ENCODE results near the gene LSAMP. TPM values are rescaled to one million over a fixed set of nuclear protein-coding genes. Genes with fewer than 3 reads are reported as not detected.

Gene LSAMP
- total and polyA plus RNA-seq, 2 donors (not counting 1 experiment from before 2014, with no cell fraction given) = not detected

GRCh38 chr3:116390318-116390717, 55.0 kb downstream of the LSAMP start:
- no peak overlapping the region for H3K4me2 ChIP-seq (replicated peaks; ENCODE audit: low read depth, low read length, poor library complexity, severe bottlenecking)
- Mint-ChIP-seq H3K9me3 (ENCODE audit: insufficient read depth) (peaks cover 3% of the 10 kb centered on the region), H3K4me1 (no peaks in the 10 kb centered on the region), H3K27ac (no peak overlapping the region), H3K4me3 (no peak overlapping the region), H3K27me3 (no peaks in the 10 kb centered on the region)
- WGBS (ENCODE audit: insufficient coverage) = 100% methylated on average over 1 of the region's 1 CpG
- no peak overlapping the region for H3K9ac ChIP-seq (ENCODE audit: low read length)
- H3K27me3 ChIP-seq (replicated peaks in 1 of 4; ENCODE audit: control extremely low read depth in 1 of 4, control insufficient read depth in 3 of 4, insufficient read depth in 4 of 4, low read length in 3 of 4) = no peaks in the 10 kb centered on the region
- H3K36me3 ChIP-seq (replicated peaks in 1 of 2; ENCODE audit: control extremely low read depth in 1 of 2, control insufficient read depth in 1 of 2, extremely low read depth in 1 of 2, insufficient read depth in 2 of 2, low read length in 1 of 2) = no peaks in the 10 kb centered on the region
- no peak for DNase-seq
- H3K4me3 ChIP-seq (ENCODE audit: control extremely low read depth in 1 of 5, extremely low read depth in 1 of 5, insufficient read depth in 1 of 5, low read depth in 2 of 5, low read length in 4 of 5) = no peak overlapping the region
- intact Hi-C loops (cut with micrococcal nuclease) = no loop called here
- no peak for ATAC-seq (ENCODE audit: low read depth)
- H3K4me1 ChIP-seq (ENCODE audit: control insufficient read depth in 2 of 2, insufficient read depth in 2 of 2, low read length in 2 of 2) = no peaks in the 10 kb centered on the region
- CTCF ChIA-PET = no interaction called here
- H3K9me3 ChIP-seq (ENCODE audit: control extremely low read depth in 1 of 3, control insufficient read depth in 2 of 3, insufficient read depth in 1 of 3, low read length in 2 of 3) = peaks cover 0 to 22% (median 2%) of the 10 kb centered on the region in 3 donors
- POLR2A ChIA-PET = no interaction called here
- no peak overlapping the region for H2AFZ ChIP-seq (ENCODE audit: insufficient read depth, low read depth, low read length, poor library complexity, severe bottlenecking)
- no peak overlapping the region for H3K27ac ChIP-seq (ENCODE audit: low read length in 2 of 2)
- H3K79me2 ChIP-seq (ENCODE audit: control insufficient read depth, insufficient read depth, low read length) = no peaks in the 10 kb centered on the region
- no peak for TF ChIP-seq EZH2 (IDR thresholded peaks at IDR 0.05; ENCODE audit: borderline replicate concordance, insufficient read depth, low read depth, low read length, poor library complexity, severe bottlenecking)
- TF ChIP-seq CTCF (IDR thresholded peaks at IDR 0.05) = no peak
- H4K20me1 ChIP-seq (ENCODE audit: control insufficient read depth, insufficient read depth, low read length, poor library complexity, severe bottlenecking) = no peaks in the 10 kb centered on the region

- Histone ChIP-seq H3K36me3 (replicated peaks in 1 of 2; ENCODE audit: control extremely low read depth in 1 of 2, control insufficient read depth in 1 of 2, extremely low read depth in 1 of 2, insufficient read depth in 2 of 2, low read length in 1 of 2) (no peaks in the 10 kb centered on the region), H4K20me1 (ENCODE audit: control insufficient read depth, insufficient read depth, low read length, poor library complexity, severe bottlenecking) (no peaks in the 10 kb centered on the region), H3K4me3 (ENCODE audit: control extremely low read depth in 1 of 5, extremely low read depth in 1 of 5, insufficient read depth in 1 of 5, low read depth in 2 of 5, low read length in 4 of 5) (no peak overlapping the region), H3K79me2 (ENCODE audit: control insufficient read depth, insufficient read depth, low read length) (no peaks in the 10 kb centered on the region), H3K27me3 (replicated peaks in 1 of 4; ENCODE audit: control extremely low read depth in 1 of 4, control insufficient read depth in 3 of 4, insufficient read depth in 4 of 4, low read length in 3 of 4) (no peaks in the 10 kb centered on the region), H3K9me3 (ENCODE audit: control extremely low read depth in 1 of 3, control insufficient read depth in 2 of 3, insufficient read depth in 1 of 3, low read length in 2 of 3) (peaks cover 0 to 22% (median 2%) of the 10 kb centered on the region in 3 donors), H2AFZ (ENCODE audit: insufficient read depth, low read depth, low read length, poor library complexity, severe bottlenecking) (no peak overlapping the region), H3K4me1 (ENCODE audit: control insufficient read depth in 2 of 2, insufficient read depth in 2 of 2, low read length in 2 of 2) (no peaks in the 10 kb centered on the region), H3K9ac (ENCODE audit: low read length) (no peak overlapping the region), H3K27ac (ENCODE audit: low read length in 2 of 2) (no peak overlapping the region), H3K4me2 (replicated peaks; ENCODE audit: low read depth, low read length, poor library complexity, severe bottlenecking) (no peak overlapping the region)
- POLR2A ChIA-PET = no interaction called here
- H3K27ac Mint-ChIP-seq = no peak overlapping the region
- H3K9me3 Mint-ChIP-seq (ENCODE audit: insufficient read depth) = peaks cover 3% of the 10 kb centered on the region
- no peaks in the 10 kb centered on the region for H3K4me1 Mint-ChIP-seq
- DNase-seq (no peak), ATAC-seq (ENCODE audit: low read depth) (no peak)
- CTCF ChIA-PET = no interaction called here
- no peak overlapping the region for H3K4me3 Mint-ChIP-seq
- H3K27me3 Mint-ChIP-seq = no peaks in the 10 kb centered on the region
- no CpG with 5 or more reads among the region's 2 CpGs for WGBS (ENCODE audit: insufficient coverage)
- intact Hi-C loops (cut with micrococcal nuclease) = no loop called here
- no peak for TF ChIP-seq EZH2 (IDR thresholded peaks at IDR 0.05; ENCODE audit: borderline replicate concordance, insufficient read depth, low read depth, low read length, poor library complexity, severe bottlenecking)
- no peak for TF ChIP-seq CTCF (IDR thresholded peaks at IDR 0.05)
Measured at GRCh38 chr3:116388867-116389385, 56.4 kb downstream of the LSAMP start.
